HCT116 (cell line): ENCODE results near the gene CFAP107. TPM values are rescaled to one million over a fixed set of nuclear protein-coding genes. Genes with fewer than 3 reads are reported as not detected.

ENCODE experiments used
- ATAC-seq: fragments of 200-7000 bp; cut with Tn5 transposase; 2 replicates; pipeline ENCODE4 v1.9.1; 2020; ENCODE audit warnings: mild to moderate bottlenecking, moderate library complexity
- BruUV-seq: library from RNA; stranded (reverse); fragments of 400-500 nt; replicated peaks from 2 replicates; lab custom pipeline; 2021; lab: Mats Ljungman, UMichigan
- CTCF ChIA-PET: fragments of 300-600 bp; sonication (Branson Sonifier 250); formaldehyde crosslinking; loops from one replicate; lab custom pipeline; 2021; ENCODE audit warnings: antibody characterized with exemption; lab: Charles Lee
- POLR2A ChIA-PET: fragments of 300-600, 350-600 bp; sonication (Branson Sonifier 250); formaldehyde crosslinking; loops from one replicate; lab custom pipeline; 2021; ENCODE audit warnings: antibody characterized with exemption; lab: Charles Lee
- RAD21 ChIA-PET, 2 experiments: fragments of 300-600 bp; sonication (Branson Sonifier 250); formaldehyde crosslinking; loops; one replicate each; lab custom pipeline; 2023; ENCODE audit warnings: low total read pairs in 2 of 2; ENCODE audit not compliant: uncharacterized antibody in 2 of 2, unreplicated experiment in 2 of 2, low non-redundant PET in 1 of 2; lab: Charles Lee
- DNase-seq: peaks from one replicate; pipeline ENCODE4 v3.0.0-alpha.2; 2010; ENCODE audit warnings: low read depth, low spot score
- H2AFZ ChIP-seq: fragments of 200-600 bp; shearing (Covaris generic), sonication (generic); 2 replicates; pipeline ENCODE4 v1.6.1; 2017; ENCODE audit warnings: low read depth, mixed run types, mixed read lengths, antibody characterized with exemption, low read length; ENCODE audit not compliant: poor library complexity, severe bottlenecking
- H3K27ac ChIP-seq: 2 replicates; pipeline ENCODE4 v1.5.1; 2012; ENCODE audit warnings: low read depth, low read length
- H3K27me3 ChIP-seq: fragments of 200-600 bp; sonication (generic); 2 replicates; pipeline ENCODE4 v1.6.1; 2016; ENCODE audit warnings: mixed run types, low read length, mixed read lengths; ENCODE audit not compliant: insufficient read depth
- H3K36me3 ChIP-seq, 2 experiments: fragments of 200-500 bp in 1 of 2; fragments of 200-600 bp in 1 of 2; sonication (Bioruptor generic) in 1 of 2; sonication (generic) in 1 of 2; 2 replicates each; pipeline versions ENCODE4 v1.5.1 to v1.6.1; 2014 to 2016; ENCODE audit warnings: low read length in 2 of 2, inconsistent platforms in 1 of 2, mixed read lengths in 1 of 2, mixed run types in 1 of 2; ENCODE audit not compliant: insufficient read depth in 2 of 2, control insufficient read depth in 1 of 2
- H3K4me1 ChIP-seq, 2 experiments: fragments of 200-600 bp in 1 of 2; sonication (generic) in 1 of 2; 2 replicates each; pipeline versions ENCODE4 v1.5.1 to v1.6.1; 2012 to 2017; ENCODE audit warnings: low read length in 2 of 2, inconsistent platforms in 1 of 2, mild to moderate bottlenecking in 1 of 2, mixed read lengths in 1 of 2, mixed run types in 1 of 2, moderate library complexity in 1 of 2; ENCODE audit not compliant: insufficient read depth in 2 of 2, control insufficient read depth in 1 of 2
- H3K4me2 ChIP-seq: fragments of 200-600 bp; sonication (generic); 2 replicates; pipeline ENCODE4 v1.6.1; 2017; ENCODE audit warnings: mixed run types, low read length, mixed read lengths
- H3K4me3 ChIP-seq, 2 experiments: fragments of 200-600 bp in 1 of 2; sonication (generic) in 1 of 2; replicated peaks in 1 of 2; 2 replicates each; pipeline ENCODE4 v1.5.1; 2011 to 2016; ENCODE audit warnings: low read length in 2 of 2, control low read depth in 1 of 2, low read depth in 1 of 2, mild to moderate bottlenecking in 1 of 2, mixed read lengths in 1 of 2, mixed run types in 1 of 2
- H3K79me2 ChIP-seq: fragments of 200-600 bp; sonication (generic); 2 replicates; pipeline ENCODE4 v1.6.1; 2017; ENCODE audit warnings: mild to moderate bottlenecking, mixed run types, low read length, moderate library complexity, mixed read lengths; ENCODE audit not compliant: insufficient read depth
- H3K9ac ChIP-seq: fragments of 200-600 bp; sonication (generic); 2 replicates; pipeline ENCODE4 v1.6.1; 2016; ENCODE audit warnings: low read length, mixed read lengths
- H3K9me2 ChIP-seq: fragments of 200-600 bp; sonication (generic), shearing (Covaris generic); 2 replicates; pipeline ENCODE4 v1.6.1; 2017; ENCODE audit warnings: mixed run types, mild to moderate bottlenecking, moderate library complexity; ENCODE audit not compliant: insufficient read depth
- H3K9me3 ChIP-seq, 2 experiments: fragments of 200-500 bp in 1 of 2; fragments of 200-600 bp in 1 of 2; sonication (Bioruptor generic) in 1 of 2; sonication (generic) in 1 of 2; 2 replicates each; pipeline ENCODE4 v1.6.1; 2014 to 2017; ENCODE audit warnings: low read length in 2 of 2, mixed read lengths in 2 of 2, inconsistent platforms in 1 of 2, low read depth in 1 of 2, mild to moderate bottlenecking in 1 of 2, mixed run types in 1 of 2, moderate library complexity in 1 of 2; ENCODE audit not compliant: control insufficient read depth in 1 of 2, insufficient read depth in 1 of 2
- H4K20me1 ChIP-seq: fragments of 200-600 bp; sonication (generic), shearing (Covaris generic); 2 replicates; pipeline ENCODE4 v1.6.1; 2017; ENCODE audit warnings: mixed run types, mild to moderate bottlenecking, moderate library complexity; ENCODE audit not compliant: insufficient read depth
- ATF3 ChIP-seq: IDR thresholded peaks from 2 replicates; pipeline ENCODE4 v1.6.1; 2012
- CBX3 ChIP-seq: IDR thresholded peaks from 2 replicates; pipeline ENCODE4 v1.6.1; 2012; ENCODE audit warnings: low read depth
- CEBPB ChIP-seq: IDR thresholded peaks from 2 replicates; pipeline ENCODE4 v1.6.1; 2012; ENCODE audit warnings: low read depth
- EGR1 ChIP-seq: IDR thresholded peaks from 2 replicates; pipeline ENCODE4 v1.6.1; 2012; ENCODE audit warnings: low read depth
- EZH2 ChIP-seq: fragments of 200-600 bp; sonication (generic); IDR thresholded peaks from 2 replicates; pipeline ENCODE4 v1.6.1; 2017; ENCODE audit warnings: antibody characterized with exemption, mixed run types
- EZH2phosphoT487 ChIP-seq: fragments of 200-600 bp; IDR thresholded peaks from 2 replicates; pipeline ENCODE4 v1.6.1; 2018; ENCODE audit warnings: antibody characterized with exemption, borderline replicate concordance
- FOSL1 ChIP-seq: IDR thresholded peaks from 2 replicates; pipeline ENCODE4 v1.6.1; 2012; ENCODE audit warnings: low read depth
- POLR2AphosphoS5 ChIP-seq: IDR thresholded peaks from 2 replicates; pipeline ENCODE4 v1.6.1; 2011; ENCODE audit warnings: mild to moderate bottlenecking, low read depth, low read length, moderate library complexity
- RAD21 ChIP-seq: IDR thresholded peaks from 2 replicates; pipeline ENCODE4 v1.6.1; 2012; ENCODE audit warnings: low read depth, mild to moderate bottlenecking
- REST ChIP-seq: IDR thresholded peaks from 2 replicates; pipeline ENCODE4 v1.6.1; 2012; ENCODE audit warnings: low read depth
- SIN3A ChIP-seq: IDR thresholded peaks from 2 replicates; pipeline ENCODE4 v1.6.1; 2012; ENCODE audit warnings: low read depth
- SP1 ChIP-seq: IDR thresholded peaks from 2 replicates; pipeline ENCODE4 v1.6.1; 2012; ENCODE audit warnings: low read depth
- ZFX ChIP-seq: fragments of 450-650 bp; IDR thresholded peaks from 2 replicates; pipeline ENCODE4 v1.6.1; 2017
- ZNF274 ChIP-seq: fragments of 200-500 bp; sonication (Bioruptor generic); IDR thresholded peaks from 2 replicates; pipeline ENCODE4 v1.6.1; 2014; ENCODE audit warnings: mild to moderate bottlenecking, low read depth, low read length, inconsistent platforms
- intact Hi-C: fragments of 100-400 bp; cut with micrococcal nuclease; formaldehyde crosslinking; loops from 2 replicates; pipeline ENCODE4 v1.10.0; 2022
- total RNA-seq: library from RNA; stranded (reverse); gene quantifications from one replicate; pipeline ENCODE4 v1.2.1, GENCODE V29; 2021; ENCODE audit not compliant: unreplicated experiment
- TF ChIP-seq, protein P1 (sequence below), 3 experiments: fragments of 200-600 bp in 1 of 3; sonication (generic) in 1 of 3; IDR thresholded peaks in 2 of 3; conservative IDR thresholded peaks in 1 of 3; 2 replicates each; pipeline ENCODE4 v1.5.1; 2012 to 2017; ENCODE audit warnings: low read depth in 2 of 3, low read length in 2 of 3, antibody characterized with exemption in 1 of 3, borderline replicate concordance in 1 of 3, control low read depth in 1 of 3, mild to moderate bottlenecking in 1 of 3, mixed read lengths in 1 of 3, mixed run types in 1 of 3, moderate library complexity in 1 of 3; ENCODE audit not compliant: insufficient read depth in 1 of 3
- TF ChIP-seq, protein P2 (sequence below): IDR thresholded peaks from 2 replicates; pipeline ENCODE4 v1.6.1; 2012

Gene CFAP107
- total RNA-seq, 1 experiment from 2014 or later: not detected

DNA sequence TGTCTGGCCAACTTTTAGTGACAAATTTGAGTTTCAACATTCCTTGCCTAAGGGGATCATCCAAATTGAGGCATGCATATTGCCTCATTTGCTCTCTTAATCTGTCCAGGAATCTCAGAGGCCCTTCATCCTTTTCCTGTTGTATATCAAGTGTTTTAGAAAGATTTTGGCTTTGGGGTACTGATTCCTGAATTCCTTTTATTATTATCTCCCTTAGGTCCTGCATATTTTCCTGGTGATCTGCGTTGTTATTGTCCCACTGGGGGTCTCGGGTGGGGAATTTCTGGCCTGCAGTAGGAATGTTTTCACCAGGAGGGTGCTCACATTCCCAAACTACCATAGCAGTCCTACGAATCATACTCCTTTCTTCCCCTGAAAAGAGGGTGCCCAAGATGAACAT is 34.5 kb upstream of the CFAP107 start:
- ChIA-PET POLR2A (no interaction called here), RAD21 (no interaction called here), CTCF (interaction anchor here (0.7 kb wide), 1 partner anchor 12 kb away, joined by 3 read pairs; no protein-coding TSS in a partner anchor)
- Histone ChIP-seq H3K4me3 (no peak overlapping the region), H3K4me1 (no peaks in the 10 kb centered on the region), H3K4me2 (no peak overlapping the region), H3K79me2 (no peaks in the 10 kb centered on the region), H3K9ac (no peak overlapping the region), H3K36me3 (no peaks in the 10 kb centered on the region), H3K9me2 (no peaks in the 10 kb centered on the region), H2AFZ (no peak overlapping the region), H3K27me3 (no peaks in the 10 kb centered on the region), H3K27ac (no peak overlapping the region), H4K20me1 (no peaks in the 10 kb centered on the region), H3K9me3 (no peaks in the 10 kb centered on the region)
- no peak for TF ChIP-seq FOSL1
- no peak for TF ChIP-seq REST
- no peak for TF ChIP-seq ATF3
- TF ChIP-seq, protein P1, sequence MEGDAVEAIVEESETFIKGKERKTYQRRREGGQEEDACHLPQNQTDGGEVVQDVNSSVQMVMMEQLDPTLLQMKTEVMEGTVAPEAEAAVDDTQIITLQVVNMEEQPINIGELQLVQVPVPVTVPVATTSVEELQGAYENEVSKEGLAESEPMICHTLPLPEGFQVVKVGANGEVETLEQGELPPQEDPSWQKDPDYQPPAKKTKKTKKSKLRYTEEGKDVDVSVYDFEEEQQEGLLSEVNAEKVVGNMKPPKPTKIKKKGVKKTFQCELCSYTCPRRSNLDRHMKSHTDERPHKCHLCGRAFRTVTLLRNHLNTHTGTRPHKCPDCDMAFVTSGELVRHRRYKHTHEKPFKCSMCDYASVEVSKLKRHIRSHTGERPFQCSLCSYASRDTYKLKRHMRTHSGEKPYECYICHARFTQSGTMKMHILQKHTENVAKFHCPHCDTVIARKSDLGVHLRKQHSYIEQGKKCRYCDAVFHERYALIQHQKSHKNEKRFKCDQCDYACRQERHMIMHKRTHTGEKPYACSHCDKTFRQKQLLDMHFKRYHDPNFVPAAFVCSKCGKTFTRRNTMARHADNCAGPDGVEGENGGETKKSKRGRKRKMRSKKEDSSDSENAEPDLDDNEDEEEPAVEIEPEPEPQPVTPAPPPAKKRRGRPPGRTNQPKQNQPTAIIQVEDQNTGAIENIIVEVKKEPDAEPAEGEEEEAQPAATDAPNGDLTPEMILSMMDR (IDR thresholded peaks at IDR 0.05 in 2 of 3, conservative IDR thresholded peaks at IDR 0.05 in 1 of 3; ENCODE audit: borderline replicate concordance in 1 of 3, insufficient read depth in 1 of 3, low read depth in 2 of 3, low read length in 2 of 3): no peak
- TF ChIP-seq EZH2: no peak
- TF ChIP-seq SIN3A: no peak
- no peak for TF ChIP-seq EGR1
- no peak for TF ChIP-seq CBX3
- TF ChIP-seq EZH2phosphoT487: no peak
- TF ChIP-seq RAD21: no peak
- no peak for TF ChIP-seq ZNF274
- no peak for TF ChIP-seq ZFX
- no peak for TF ChIP-seq SP1
- no peak for TF ChIP-seq CEBPB
- TF ChIP-seq, protein P2, sequence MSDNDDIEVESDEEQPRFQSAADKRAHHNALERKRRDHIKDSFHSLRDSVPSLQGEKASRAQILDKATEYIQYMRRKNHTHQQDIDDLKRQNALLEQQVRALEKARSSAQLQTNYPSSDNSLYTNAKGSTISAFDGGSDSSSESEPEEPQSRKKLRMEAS: no peak
- no peak for TF ChIP-seq POLR2AphosphoS5
- intact Hi-C loops: no loop called here
- BruUV-seq: no TSS peak
- DNase-seq (no peak), ATAC-seq (no peak)
